Activated naive CD4-positive, alpha-beta T cell treated with anti-CD3 and anti-CD28 coated beads for 36 hours (primary cell): ENCODE data around the gene CD47. TPM values are rescaled to one million over a fixed set of nuclear protein-coding genes. Genes with fewer than 3 reads are reported as not detected.

Experiments
- CTCF ChIA-PET: fragments of 350-600 bp; sonication (Branson Sonifier 250); formaldehyde crosslinking; loops from one replicate; lab custom pipeline; 2021; ENCODE audit warnings: antibody characterized with exemption; lab: Charles Lee
- DNase-seq: peaks from one replicate; pipeline ENCODE4 v3.0.0-alpha.2; 2020
- H3K27ac Mint-ChIP-seq: one replicate; pipeline ENCODE4 v1.8.0; 2021; ENCODE audit warnings: mild to moderate bottlenecking, mixed read lengths
- H3K27me3 Mint-ChIP-seq: one replicate; pipeline ENCODE4 v1.8.0; 2021; ENCODE audit warnings: low read depth, mixed read lengths
- H3K36me3 Mint-ChIP-seq: one replicate; pipeline ENCODE4 v1.8.0; 2021; ENCODE audit warnings: low read depth, mixed read lengths
- H3K4me1 Mint-ChIP-seq: one replicate; pipeline ENCODE4 v1.8.0; 2021; ENCODE audit warnings: low read depth, mixed read lengths
- H3K4me3 Mint-ChIP-seq: one replicate; pipeline ENCODE4 v1.8.0; 2021; ENCODE audit warnings: mild to moderate bottlenecking, moderate library complexity, mixed read lengths
- H3K9me3 Mint-ChIP-seq: one replicate; pipeline ENCODE4 v1.8.0; 2021; ENCODE audit warnings: mixed read lengths
- intact Hi-C: fragments of 100-400 bp; cut with micrococcal nuclease; formaldehyde crosslinking; loops from one replicate; pipeline ENCODE4 v1.15.1; 2023
- total RNA-seq, 2 experiments: library from RNA; stranded (reverse); gene quantifications; one replicate each; pipeline ENCODE4 v1.2.3, GENCODE V29; 2021

The CD47 gene
- total RNA-seq, 2 experiments from 2014 or later = 60.2 to 63.7 TPM

GRCh38 chr3:108017587-108017986 is 73.2 kb downstream of the CD47 start:
- CTCF ChIA-PET = no interaction called here
- no peak overlapping the region for H3K27ac Mint-ChIP-seq
- no peak overlapping the region for H3K4me3 Mint-ChIP-seq

GRCh38 chr3:108014943-108015342 is 75.9 kb downstream of the CD47 start:
- no peak for DNase-seq
- Mint-ChIP-seq H3K9me3 (no peaks in the 10 kb centered on the region), H3K4me1 (no peaks in the 10 kb centered on the region), H3K36me3 (no peaks in the 10 kb centered on the region), H3K27ac (no peak overlapping the region), H3K4me3 (no peak overlapping the region), H3K27me3 (peaks cover 3% of the 10 kb centered on the region)
- intact Hi-C loops = no loop called here
- CTCF ChIA-PET = no interaction called here

More at GRCh38 chr3:108017587-108017986, 73.2 kb downstream of the CD47 start:
- intact Hi-C loops = no loop called here
- Mint-ChIP-seq H3K4me1 (no peaks in the 10 kb centered on the region), H3K9me3 (no peaks in the 10 kb centered on the region), H3K36me3 (no peaks in the 10 kb centered on the region), H3K27me3 (peaks cover 3% of the 10 kb centered on the region)
- DNase-seq = no peak

GRCh38 chr3:108013141-108014055 is 77.4 kb downstream of the CD47 start:
- no peaks in the 10 kb centered on the region for H3K9me3 Mint-ChIP-seq
- intact Hi-C loops = no loop called here
- H3K27ac Mint-ChIP-seq = no peak overlapping the region
- H3K4me3 Mint-ChIP-seq = no peak overlapping the region
- H3K4me1 Mint-ChIP-seq = no peaks in the 10 kb centered on the region
- no peaks in the 10 kb centered on the region for H3K27me3 Mint-ChIP-seq
- CTCF ChIA-PET = no interaction called here
- no peaks in the 10 kb centered on the region for H3K36me3 Mint-ChIP-seq
- no peak for DNase-seq

GRCh38 chr3:108012304-108012703 is 78.5 kb downstream of the CD47 start:
- H3K9me3 Mint-ChIP-seq = no peaks in the 10 kb centered on the region
- no peaks in the 10 kb centered on the region for H3K36me3 Mint-ChIP-seq
- intact Hi-C loops = no loop called here
- H3K4me3 Mint-ChIP-seq = no peak overlapping the region
- no peaks in the 10 kb centered on the region for H3K27me3 Mint-ChIP-seq
- no peaks in the 10 kb centered on the region for H3K4me1 Mint-ChIP-seq
- DNase-seq = no peak
- CTCF ChIA-PET = no interaction called here
- H3K27ac Mint-ChIP-seq = no peak overlapping the region

- no peaks in the 10 kb centered on the region for H3K9me3 Mint-ChIP-seq
- CTCF ChIA-PET = no interaction called here
These were observed 79.2 kb downstream of the CD47 start for GRCh38 chr3:108011616-108012015.

GRCh38 chr3:108008931-108009639 is 81.7 kb downstream of the CD47 start:
- Mint-ChIP-seq H3K27me3 (peaks cover 6% of the 10 kb centered on the region), H3K27ac (no peak overlapping the region), H3K4me1 (peaks cover 3% of the 10 kb centered on the region), H3K36me3 (no peaks in the 10 kb centered on the region), H3K4me3 (no peak overlapping the region), H3K9me3 (no peaks in the 10 kb centered on the region)
- CTCF ChIA-PET = no interaction called here
- no peak for DNase-seq
- intact Hi-C loops = no loop called here

More at GRCh38 chr3:108011616-108012015, 79.2 kb downstream of the CD47 start:
- no peak overlapping the region for H3K27ac Mint-ChIP-seq
- no peak overlapping the region for H3K4me3 Mint-ChIP-seq
- no peaks in the 10 kb centered on the region for H3K4me1 Mint-ChIP-seq
- DNase-seq = no peak
- no peaks in the 10 kb centered on the region for H3K36me3 Mint-ChIP-seq
- H3K27me3 Mint-ChIP-seq = peaks cover 3% of the 10 kb centered on the region
- intact Hi-C loops = no loop called here

- Mint-ChIP-seq H3K27me3 (peaks cover 6% of the 10 kb centered on the region), H3K4me3 (no peak overlapping the region), H3K27ac (no peak overlapping the region), H3K36me3 (no peaks in the 10 kb centered on the region), H3K4me1 (peaks cover 3% of the 10 kb centered on the region), H3K9me3 (no peaks in the 10 kb centered on the region)
- no peak for DNase-seq
- intact Hi-C loops = no loop called here
- CTCF ChIA-PET = no interaction called here
These were observed 82.7 kb downstream of the CD47 start for GRCh38 chr3:108008106-108008505.

- CTCF ChIA-PET = no interaction called here
- H3K4me1 Mint-ChIP-seq = peaks cover 3% of the 10 kb centered on the region
- no peak overlapping the region for H3K27ac Mint-ChIP-seq
- no peaks in the 10 kb centered on the region for H3K9me3 Mint-ChIP-seq
- intact Hi-C loops = no loop called here
- no peak overlapping the region for H3K4me3 Mint-ChIP-seq
- H3K27me3 Mint-ChIP-seq = peaks cover 6% of the 10 kb centered on the region
- H3K36me3 Mint-ChIP-seq = no peaks in the 10 kb centered on the region
- no peak for DNase-seq
These were observed 83.9 kb downstream of the CD47 start for GRCh38 chr3:108006881-108007331.

- intact Hi-C loops = no loop called here
- H3K36me3 Mint-ChIP-seq = no peaks in the 10 kb centered on the region
- H3K9me3 Mint-ChIP-seq = no peaks in the 10 kb centered on the region
- peaks cover 6% of the 10 kb centered on the region for H3K27me3 Mint-ChIP-seq
- DNase-seq = no peak
- CTCF ChIA-PET = no interaction called here
- no peak overlapping the region for H3K27ac Mint-ChIP-seq
- H3K4me3 Mint-ChIP-seq = no peak overlapping the region
- peaks cover 3% of the 10 kb centered on the region for H3K4me1 Mint-ChIP-seq
These were observed 84.6 kb downstream of the CD47 start for GRCh38 chr3:108006077-108006771.

GRCh38 chr3:108004647-108005046 is 86.2 kb downstream of the CD47 start:
- Mint-ChIP-seq H3K27ac (no peak overlapping the region), H3K4me3 (no peak overlapping the region), H3K27me3 (peaks cover 6% of the 10 kb centered on the region), H3K36me3 (no peaks in the 10 kb centered on the region), H3K4me1 (peaks cover 3% of the 10 kb centered on the region), H3K9me3 (peaks cover 3% of the 10 kb centered on the region)
- CTCF ChIA-PET = no interaction called here
- intact Hi-C loops = no loop called here
- DNase-seq = no peak

- H3K4me3 Mint-ChIP-seq = no peak overlapping the region
- H3K36me3 Mint-ChIP-seq = no peaks in the 10 kb centered on the region
- peaks cover 3% of the 10 kb centered on the region for H3K9me3 Mint-ChIP-seq
- CTCF ChIA-PET = no interaction called here
- H3K27me3 Mint-ChIP-seq = peaks cover 2% of the 10 kb centered on the region
- intact Hi-C loops = no loop called here
- peaks cover 3% of the 10 kb centered on the region for H3K4me1 Mint-ChIP-seq
- no peak overlapping the region for H3K27ac Mint-ChIP-seq
- no peak for DNase-seq
These were observed 89.4 kb downstream of the CD47 start for GRCh38 chr3:108001457-108001856.

- Mint-ChIP-seq H3K36me3 (no peaks in the 10 kb centered on the region), H3K27me3 (no peaks in the 10 kb centered on the region), H3K27ac (no peak overlapping the region), H3K4me3 (no peak overlapping the region), H3K4me1 (no peaks in the 10 kb centered on the region), H3K9me3 (peaks cover 3% of the 10 kb centered on the region)
- intact Hi-C loops = no loop called here
- CTCF ChIA-PET = no interaction called here
- DNase-seq = no peak
These were observed 91.5 kb downstream of the CD47 start for GRCh38 chr3:107999215-107999775.
